BE2C (cell line): ENCODE data around the gene SHE.

Experiments
- DNase-seq: peaks from one replicate; pipeline ENCODE4 v3.0.0-alpha.2; 2020
- H3K27me3 ChIP-seq: fragments of 250-450 bp; sonication (Bioruptor Pico); 2 replicates; pipeline ENCODE4 v1.5.1; 2020; ENCODE audit warnings: mild to moderate bottlenecking
- H3K36me3 ChIP-seq: fragments of 250-450 bp; sonication (Bioruptor Pico); 2 replicates; pipeline ENCODE4 v1.5.1; 2020; ENCODE audit warnings: mild to moderate bottlenecking
- H3K4me1 ChIP-seq: fragments of 250-450 bp; sonication (Bioruptor Pico); 2 replicates; pipeline ENCODE4 v1.5.1; 2020
- H3K4me3 ChIP-seq: 2 replicates; pipeline ENCODE4 v1.5.1; 2011; ENCODE audit warnings: low read depth, low read length
- H3K9me3 ChIP-seq: fragments of 250-450 bp; sonication (Bioruptor Pico); 2 replicates; pipeline ENCODE4 v1.5.1; 2020
- TF ChIP-seq, protein P1 (sequence below): IDR thresholded peaks from 2 replicates; pipeline ENCODE4 v1.5.1; 2012; ENCODE audit warnings: mild to moderate bottlenecking, low read depth, low read length

Gene SHE

DNA sequence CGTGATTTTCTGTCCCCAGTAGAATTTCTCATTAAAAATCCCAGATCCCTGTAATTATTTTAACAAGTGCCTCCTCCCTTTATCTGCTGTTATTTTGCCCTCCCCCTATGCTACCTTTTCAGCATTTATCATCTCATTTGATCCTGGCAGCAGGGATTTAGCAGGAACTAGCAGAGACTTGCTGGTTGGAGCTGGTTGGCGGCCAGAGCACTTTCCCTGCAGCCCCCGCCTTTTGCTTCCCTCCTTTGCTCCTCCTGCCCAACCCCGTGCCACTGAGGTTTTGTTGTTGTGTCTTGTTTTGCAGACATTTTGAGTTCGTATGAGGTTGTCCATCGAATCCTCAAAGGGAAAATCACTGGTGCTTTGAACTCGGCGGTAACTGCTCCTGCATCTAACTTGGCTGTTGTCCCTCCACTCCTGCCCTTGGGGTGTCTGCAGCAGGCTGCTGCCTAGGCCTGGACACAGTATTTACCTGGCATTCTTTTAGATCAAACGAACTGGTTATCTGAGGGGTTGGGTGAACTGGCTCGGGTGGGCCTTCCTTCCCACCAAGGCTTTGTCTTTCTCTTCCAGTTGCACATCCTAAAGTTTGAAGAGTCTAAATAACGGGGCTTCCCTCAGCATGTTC, 45.0 kb upstream of the SHE start:
- Histone ChIP-seq H3K27me3 (no peaks in the 10 kb centered on the region), H3K9me3 (no peaks in the 10 kb centered on the region), H3K4me3 (peak overlapping the region; percentile 30), H3K4me1 (peaks cover 11% of the 10 kb centered on the region; the same call in 1 of the 2 replicates), H3K36me3 (peaks cover 31% of the 10 kb centered on the region)
- TF ChIP-seq, protein P1, sequence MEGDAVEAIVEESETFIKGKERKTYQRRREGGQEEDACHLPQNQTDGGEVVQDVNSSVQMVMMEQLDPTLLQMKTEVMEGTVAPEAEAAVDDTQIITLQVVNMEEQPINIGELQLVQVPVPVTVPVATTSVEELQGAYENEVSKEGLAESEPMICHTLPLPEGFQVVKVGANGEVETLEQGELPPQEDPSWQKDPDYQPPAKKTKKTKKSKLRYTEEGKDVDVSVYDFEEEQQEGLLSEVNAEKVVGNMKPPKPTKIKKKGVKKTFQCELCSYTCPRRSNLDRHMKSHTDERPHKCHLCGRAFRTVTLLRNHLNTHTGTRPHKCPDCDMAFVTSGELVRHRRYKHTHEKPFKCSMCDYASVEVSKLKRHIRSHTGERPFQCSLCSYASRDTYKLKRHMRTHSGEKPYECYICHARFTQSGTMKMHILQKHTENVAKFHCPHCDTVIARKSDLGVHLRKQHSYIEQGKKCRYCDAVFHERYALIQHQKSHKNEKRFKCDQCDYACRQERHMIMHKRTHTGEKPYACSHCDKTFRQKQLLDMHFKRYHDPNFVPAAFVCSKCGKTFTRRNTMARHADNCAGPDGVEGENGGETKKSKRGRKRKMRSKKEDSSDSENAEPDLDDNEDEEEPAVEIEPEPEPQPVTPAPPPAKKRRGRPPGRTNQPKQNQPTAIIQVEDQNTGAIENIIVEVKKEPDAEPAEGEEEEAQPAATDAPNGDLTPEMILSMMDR: no peak
- DNase-seq: peak; percentile 25

DNA sequence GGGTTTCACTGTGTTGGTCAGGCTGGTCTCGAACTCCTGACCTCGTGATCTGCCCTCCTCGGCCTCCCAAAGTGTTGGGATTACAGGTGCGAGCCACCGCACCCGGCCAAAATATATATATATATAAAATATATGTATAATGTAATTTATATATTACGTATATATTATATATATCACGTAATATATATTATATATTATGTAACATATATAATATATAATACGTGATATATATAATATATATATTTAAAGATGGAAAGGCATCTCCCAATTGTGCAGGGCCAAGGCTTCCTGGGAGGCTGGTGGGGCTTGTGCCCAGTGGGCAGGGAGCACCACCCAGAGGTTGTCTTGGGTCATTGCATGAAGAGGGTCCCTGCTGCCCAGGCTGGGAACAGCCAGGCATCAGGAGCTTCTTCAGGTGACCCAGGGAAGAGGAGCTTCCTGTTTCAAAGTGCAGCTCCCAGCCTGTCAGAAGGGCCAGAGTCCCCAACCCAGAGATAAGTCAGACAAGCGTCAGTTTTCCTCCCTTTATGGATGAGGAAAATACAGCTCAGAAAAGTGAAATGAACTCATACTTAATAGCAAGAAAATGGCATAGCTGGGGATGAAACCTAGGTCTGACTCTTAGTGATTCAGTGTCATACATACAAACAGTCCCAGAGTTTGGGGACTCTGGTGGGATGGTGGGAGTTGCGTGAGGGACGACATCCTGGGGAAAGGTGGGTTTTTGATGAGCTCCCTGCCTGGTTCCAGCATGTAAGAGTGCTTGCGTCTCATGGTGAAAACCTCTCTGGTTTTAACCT, 44.3 kb upstream of the SHE start:
- no peaks in the 10 kb centered on the region for H3K9me3 ChIP-seq
- H3K4me3 ChIP-seq: peak overlapping the region; percentile 30
- no peaks in the 10 kb centered on the region for H3K27me3 ChIP-seq
- peak; percentile 82 for DNase-seq
- peaks cover 11% of the 10 kb centered on the region; the same call in 1 of the 2 replicates for H3K4me1 ChIP-seq
- TF ChIP-seq, protein P1: peak; percentile 90
- H3K36me3 ChIP-seq: peaks cover 24% of the 10 kb centered on the region

DNA sequence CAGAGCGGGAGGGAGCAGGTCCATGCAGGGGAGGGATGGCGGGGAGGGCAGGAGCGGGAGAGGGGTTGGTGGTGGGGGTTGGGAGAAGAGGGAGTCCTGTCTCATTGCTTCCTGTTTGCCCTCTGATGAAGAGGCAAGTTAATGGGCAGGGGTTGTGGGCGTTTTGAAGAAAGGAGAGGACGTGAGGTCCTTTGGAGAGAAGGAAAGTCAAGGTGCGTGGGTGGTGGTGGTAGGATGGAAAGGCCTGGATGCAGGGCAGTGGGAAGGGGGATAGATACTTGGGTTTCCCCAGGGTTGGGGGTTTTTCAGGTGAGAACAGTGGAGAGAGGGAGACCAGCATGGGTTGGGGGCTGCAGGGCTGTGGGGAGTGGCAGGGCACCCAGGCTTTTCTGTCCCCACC, 39.0 kb upstream of the SHE start:
- Histone ChIP-seq H3K4me1 (no peaks in the 10 kb centered on the region), H3K9me3 (no peaks in the 10 kb centered on the region), H3K27me3 (no peaks in the 10 kb centered on the region), H3K4me3 (no peak overlapping the region), H3K36me3 (no peaks in the 10 kb centered on the region)
- DNase-seq: no peak
- TF ChIP-seq, protein P1: no peak

DNA sequence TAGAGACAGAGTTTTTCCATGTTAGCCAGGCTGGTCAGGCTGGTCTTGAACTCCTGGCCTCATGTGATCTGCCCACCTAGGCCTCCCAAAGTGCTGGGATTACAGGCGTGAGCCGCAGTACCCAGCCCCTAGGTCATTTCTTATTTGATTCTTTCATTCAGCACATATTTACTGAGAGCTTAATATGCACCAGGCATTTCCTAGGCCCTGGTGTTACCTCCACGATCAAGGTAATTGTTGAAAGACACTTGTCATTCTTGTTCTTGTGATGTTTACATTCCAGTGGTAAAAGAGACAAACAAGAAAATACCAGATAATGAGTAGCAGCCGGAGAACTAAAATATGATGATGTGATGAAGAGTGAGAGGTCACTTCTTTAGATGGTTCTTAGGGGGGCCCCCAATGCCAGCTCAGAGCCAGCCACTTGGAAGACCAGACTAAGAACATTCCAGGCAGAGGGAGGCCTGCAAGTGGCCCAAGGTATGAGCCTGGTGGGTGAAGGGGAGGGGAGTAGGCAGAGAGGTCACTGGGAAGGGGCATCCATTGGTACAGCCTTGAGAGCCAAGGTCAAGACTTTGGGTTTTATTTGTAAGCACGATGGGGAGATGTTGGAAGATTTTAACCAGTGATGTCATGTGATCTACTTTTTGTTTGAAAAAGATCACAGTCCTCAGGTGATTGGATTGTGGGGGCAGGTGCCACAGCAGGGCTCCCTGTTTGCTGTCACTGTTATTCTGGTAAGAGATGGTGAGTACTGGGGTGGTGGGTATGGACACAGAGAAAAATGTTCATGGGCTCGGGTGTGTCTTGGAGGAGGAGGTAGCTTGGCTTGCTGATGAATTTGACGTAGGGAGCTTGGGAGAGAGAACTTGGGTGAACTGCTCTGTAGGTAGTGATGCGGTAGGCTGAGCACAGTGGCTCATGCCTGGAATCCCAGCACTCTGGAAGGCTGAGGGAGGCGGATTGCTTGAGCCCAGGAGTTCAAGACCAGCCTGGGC, 37.6 kb upstream of the SHE start:
- Histone ChIP-seq H3K4me3 (no peak overlapping the region), H3K27me3 (no peaks in the 10 kb centered on the region; the same call in 1 of the 2 replicates), H3K4me1 (no peaks in the 10 kb centered on the region; the same call in 1 of the 2 replicates), H3K9me3 (no peaks in the 10 kb centered on the region), H3K36me3 (no peaks in the 10 kb centered on the region)
- DNase-seq: no peak
- TF ChIP-seq, protein P1: no peak

DNA sequence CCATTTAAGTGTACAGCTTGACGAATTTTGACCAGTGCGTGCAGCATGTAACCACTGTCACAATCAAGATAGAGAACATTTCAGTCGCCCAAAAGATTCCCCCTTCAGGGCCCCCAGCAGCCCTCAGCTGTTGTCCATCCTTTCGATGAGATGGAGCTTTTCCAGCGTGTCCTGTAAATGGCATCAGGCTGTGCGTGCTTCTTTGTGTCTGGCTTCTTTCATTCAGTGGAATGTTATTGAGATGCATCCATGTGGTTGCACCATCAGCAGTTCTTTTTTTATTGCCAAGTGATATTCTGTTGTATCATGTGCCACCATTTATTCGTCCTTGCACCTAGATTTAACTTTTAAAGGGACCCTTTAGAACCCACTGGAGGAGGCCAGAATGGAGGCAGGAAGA, 34.4 kb upstream of the SHE start:
- H3K4me3 ChIP-seq: no peak overlapping the region
- no peaks in the 10 kb centered on the region; the same call in 1 of the 2 replicates for H3K9me3 ChIP-seq
- no peak for DNase-seq
- H3K4me1 ChIP-seq: no peaks in the 10 kb centered on the region; the same call in 1 of the 2 replicates
- TF ChIP-seq, protein P1: no peak
- H3K36me3 ChIP-seq: no peaks in the 10 kb centered on the region
- H3K27me3 ChIP-seq: no peaks in the 10 kb centered on the region; the same call in 1 of the 2 replicates
